Right lobe of liver (tissue), 6 donors: ENCODE data around the gene SLC51A. TPM values are rescaled to one million over a fixed set of nuclear protein-coding genes. Genes with fewer than 3 reads are reported as not detected.
A peak's percentile ranks its signal among the peaks of the same experiment; 100 is the strongest.
"Not testable (repeated sequence)": the region's sequence is repeated elsewhere in the genome, so short reads cannot be mapped to it uniquely, and the experiment has no call there.

ENCODE experiments used
- ATAC-seq, 4 donors: fragments of 200-7000 bp; cut with Tn5 transposase; one replicate each; pipeline ENCODE4 v1.9.1; 2020; ENCODE audit warnings: mild to moderate bottlenecking in 4 of 4, moderate library complexity in 4 of 4
- DNase-seq, 3 donors: peaks; one replicate each; pipeline ENCODE4 v3.0.0-alpha.2; 2020
- H3K27ac ChIP-seq, 3 donors: fragments of 200-600 bp; one replicate each; pipeline ENCODE4 v1.8.0; 2022
- H3K27me3 ChIP-seq, 2 donors: fragments of 200-600 bp; one replicate each; pipeline ENCODE4 v1.8.0; 2022
- H3K36me3 ChIP-seq, 4 donors: fragments of 200-600 bp; sonication (generic) in 1 of 4; one replicate each; pipeline versions ENCODE4 v1.5.1 to v1.8.0; 2017 to 2022; ENCODE audit warnings: control low read depth in 1 of 4
- H3K4me1 ChIP-seq, 4 donors: fragments of 200-600 bp; sonication (generic) in 1 of 4; one replicate each; pipeline versions ENCODE4 v1.5.1 to v1.8.0; 2017 to 2022; ENCODE audit warnings: control low read depth in 1 of 4
- H3K4me3 ChIP-seq, 3 donors: fragments of 200-600 bp; one replicate each; pipeline ENCODE4 v1.8.0; 2022
- H3K9me3 ChIP-seq, 4 donors: fragments of 200-600 bp; sonication (generic) in 1 of 4; one replicate each; pipeline versions ENCODE4 v1.5.1 to v1.8.0; 2017 to 2022; ENCODE audit warnings: control low read depth in 1 of 4
- CTCF ChIP-seq, 4 donors: fragments of 200-600 bp in 3 of 4; fragments of 450-650 bp in 1 of 4; IDR thresholded peaks; one replicate each; pipeline versions ENCODE4 v1.5.1 to v1.8.0; 2016 to 2022; ENCODE audit warnings: antibody characterized with exemption in 4 of 4, mild to moderate bottlenecking in 2 of 4
- POLR2A ChIP-seq: fragments of 450-650 bp; IDR thresholded peaks from one replicate; pipeline ENCODE4 v1.6.1; 2017; ENCODE audit warnings: antibody characterized with exemption, mild to moderate bottlenecking
- WGBS: methylation state at CpG from one replicate; pipeline ENCODE4 v1.1.6; 2018; ENCODE audit warnings: low coverage, low lambda C conversion rate; ENCODE audit not compliant: insufficient coverage; ENCODE audit errors: missing lambda C conversion rate; 5-methylcytosine and 5-hydroxymethylcytosine counted together
- intact Hi-C, 2 donors: fragments of 100-400 bp; cut with DNase I; formaldehyde crosslinking; loops; one replicate each; pipeline versions ENCODE4 v1.11.2 to v1.14.1; 2022
- total RNA-seq, 6 experiments: library from RNA; depleted of rRNA in 2 of 6; stranded (reverse); fragments of >200 nt in 2 of 6; fragmentation: NEBNext Ultra II Directional in 3 of 6; extraction: Animal tissue kit (Norgen Biotek cat#: 25700) in 3 of 6; gene quantifications; one replicate each; pipeline versions ENCODE4 v1.1.0 to v1.2.4, GENCODE V29; 2016 to 2023
- donor health status: DM: no; HTN: yes; CAD: no.
- donor health status: DM: no; HTN: no; CAD: no.
- donor health status: DM: no; HTN: no; CAD: no.
- donor health status: DM: no; HTN: yes; CAD: no.
- donor health status: DM: no; HTN: yes; CAD: no.

Gene SLC51A
- total RNA-seq, 6 experiments from 2014 or later, result 23.1 to 129 (median 64.0) TPM

- DNase-seq (no peak), ATAC-seq (peak in 1 of 4 donors; percentile 33)
- H3K27me3 ChIP-seq, result no peaks in the 10 kb centered on the region
- 79% methylated on average over 11 of the region's 14 CpGs for WGBS
- intact Hi-C loops, result no loop called here
- H3K27ac ChIP-seq, result peak overlapping the region in 1 of 3 donors; percentile 15
- H3K9me3 ChIP-seq, result no peaks in the 10 kb centered on the region
- TF ChIP-seq POLR2A, result no peak
- TF ChIP-seq CTCF (IDR thresholded peaks at IDR 0.05), result no peak
- no peak overlapping the region for H3K4me3 ChIP-seq
- H3K4me1 ChIP-seq, result no peaks in the 10 kb centered on the region
- H3K36me3 ChIP-seq, result peaks cover 5 to 54% (median 19%) of the 10 kb centered on the region in 4 donors
Measured at GRCh38 chr3:196238612-196239560, 22.6 kb downstream of the SLC51A start.

- TF ChIP-seq CTCF (IDR thresholded peaks at IDR 0.05), result no peak
- no peak for TF ChIP-seq POLR2A
- Histone ChIP-seq H3K27me3 (no peaks in the 10 kb centered on the region), H3K9me3 (no peaks in the 10 kb centered on the region), H3K36me3 (peaks cover 5 to 54% (median 19%) of the 10 kb centered on the region in 4 donors), H3K4me1 (peaks cover 0 to 3% (median 0%) of the 10 kb centered on the region in 4 donors), H3K27ac (no peak overlapping the region), H3K4me3 (no peak overlapping the region)
- no peak for DNase-seq
- 73% methylated on average over 4 of the region's 4 CpGs for WGBS
- ATAC-seq, result no peak
- intact Hi-C loops, result no loop called here
Measured at GRCh38 chr3:196240424-196240823, 24.1 kb downstream of the SLC51A start.

GRCh38 chr3:196241704-196242103 is 25.4 kb downstream of the SLC51A start:
- Histone ChIP-seq H3K36me3 (peaks cover 5 to 61% (median 19%) of the 10 kb centered on the region in 4 donors), H3K27ac (no peak overlapping the region), H3K27me3 (no peaks in the 10 kb centered on the region), H3K9me3 (no peaks in the 10 kb centered on the region), H3K4me3 (no peak overlapping the region), H3K4me1 (peaks cover 0 to 3% (median 0%) of the 10 kb centered on the region in 4 donors)
- TF ChIP-seq CTCF (IDR thresholded peaks at IDR 0.05), result no peak
- no peak for TF ChIP-seq POLR2A
- WGBS, result 71% methylated on average over 3 of the region's 8 CpGs
- DNase-seq (no peak), ATAC-seq (no peak)
- intact Hi-C loops, result no loop called here

GRCh38 chr3:196244166-196244565 is 27.8 kb downstream of the SLC51A start:
- intact Hi-C loops, ATAC-seq, DNase-seq, H3K4me3 ChIP-seq, H3K9me3 ChIP-seq, H3K27ac ChIP-seq, H3K4me1 ChIP-seq, H3K27me3 ChIP-seq: not testable (repeated sequence)
- peaks cover 5 to 52% (median 17%) of the 10 kb centered on the region in 4 donors for H3K36me3 ChIP-seq
- WGBS, result no CpG with 5 or more reads among the region's 34 CpGs
